ENCODE results near the gene VSTM2B.

The VSTM2B gene

DNA sequence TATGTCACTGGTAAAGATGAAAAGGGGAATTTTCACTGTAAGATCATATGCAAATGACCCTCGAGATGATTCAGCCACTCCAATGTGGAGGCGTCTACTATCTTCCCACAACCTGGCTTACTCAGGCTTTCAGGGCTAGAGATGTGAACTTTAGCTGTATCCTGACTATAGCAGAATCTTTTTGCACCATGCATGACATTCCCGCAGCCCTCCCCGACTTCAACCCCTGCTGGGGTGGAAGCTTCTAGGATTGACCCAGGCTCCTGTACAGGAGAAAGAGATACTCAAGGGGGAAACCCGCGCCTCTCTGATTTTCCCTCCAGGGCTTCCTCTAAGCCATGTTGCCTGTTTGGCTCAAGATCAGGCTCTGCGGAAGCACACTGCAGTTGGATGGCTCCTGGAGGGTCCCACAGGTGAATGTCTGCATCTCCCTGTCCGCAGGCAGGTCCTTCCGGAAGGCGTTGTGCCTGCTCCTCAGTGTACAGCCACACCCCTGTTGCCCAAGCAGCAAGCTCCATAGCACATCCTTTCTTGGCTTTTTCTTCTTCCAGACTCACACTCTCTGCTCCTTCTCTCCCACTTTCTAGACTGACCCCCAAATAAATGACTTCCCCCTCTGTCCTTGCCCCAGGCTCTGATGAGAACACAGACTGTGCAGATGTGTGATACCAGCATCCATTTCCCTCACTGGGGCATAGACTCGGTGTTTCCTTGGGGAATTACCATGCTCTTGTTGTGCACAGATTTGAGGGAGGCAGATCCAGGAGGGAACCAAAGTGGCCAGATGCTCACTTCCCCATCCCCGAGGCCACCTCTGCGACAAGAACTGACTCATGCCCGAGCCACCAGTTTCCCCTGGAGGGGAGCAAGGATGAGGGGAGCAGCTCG is 51.2 kb downstream of the VSTM2B start:
- no peak overlapping the region for H3K4me3 ChIP-seq (ENCODE audit: low read length)
- TF ChIP-seq, protein P1, sequence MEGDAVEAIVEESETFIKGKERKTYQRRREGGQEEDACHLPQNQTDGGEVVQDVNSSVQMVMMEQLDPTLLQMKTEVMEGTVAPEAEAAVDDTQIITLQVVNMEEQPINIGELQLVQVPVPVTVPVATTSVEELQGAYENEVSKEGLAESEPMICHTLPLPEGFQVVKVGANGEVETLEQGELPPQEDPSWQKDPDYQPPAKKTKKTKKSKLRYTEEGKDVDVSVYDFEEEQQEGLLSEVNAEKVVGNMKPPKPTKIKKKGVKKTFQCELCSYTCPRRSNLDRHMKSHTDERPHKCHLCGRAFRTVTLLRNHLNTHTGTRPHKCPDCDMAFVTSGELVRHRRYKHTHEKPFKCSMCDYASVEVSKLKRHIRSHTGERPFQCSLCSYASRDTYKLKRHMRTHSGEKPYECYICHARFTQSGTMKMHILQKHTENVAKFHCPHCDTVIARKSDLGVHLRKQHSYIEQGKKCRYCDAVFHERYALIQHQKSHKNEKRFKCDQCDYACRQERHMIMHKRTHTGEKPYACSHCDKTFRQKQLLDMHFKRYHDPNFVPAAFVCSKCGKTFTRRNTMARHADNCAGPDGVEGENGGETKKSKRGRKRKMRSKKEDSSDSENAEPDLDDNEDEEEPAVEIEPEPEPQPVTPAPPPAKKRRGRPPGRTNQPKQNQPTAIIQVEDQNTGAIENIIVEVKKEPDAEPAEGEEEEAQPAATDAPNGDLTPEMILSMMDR (conservative IDR thresholded peaks at IDR 0.05; ENCODE audit: low read depth, low read length) = no peak
- DNase-seq (ENCODE audit: low read depth) = no peak

DNA sequence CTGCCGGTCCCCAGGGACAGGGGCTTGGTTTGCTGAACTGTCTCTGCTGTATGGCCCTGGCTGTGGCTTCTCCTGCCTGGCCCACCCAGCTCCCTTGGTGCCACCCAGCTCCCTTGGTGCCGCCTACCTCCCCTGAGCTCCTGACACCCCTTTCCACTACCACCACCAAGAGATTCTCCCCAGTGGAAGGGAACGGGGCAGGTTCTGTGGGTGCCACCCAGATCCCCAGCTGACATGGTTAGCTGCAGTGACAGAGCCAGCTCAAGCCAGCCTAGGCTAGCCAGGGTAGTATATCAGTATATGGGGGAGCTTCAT is 51.8 kb downstream of the VSTM2B start:
- TF ChIP-seq, protein P1 (conservative IDR thresholded peaks at IDR 0.05; ENCODE audit: low read depth, low read length) = no peak
- DNase-seq (ENCODE audit: low read depth) = no peak

DNA sequence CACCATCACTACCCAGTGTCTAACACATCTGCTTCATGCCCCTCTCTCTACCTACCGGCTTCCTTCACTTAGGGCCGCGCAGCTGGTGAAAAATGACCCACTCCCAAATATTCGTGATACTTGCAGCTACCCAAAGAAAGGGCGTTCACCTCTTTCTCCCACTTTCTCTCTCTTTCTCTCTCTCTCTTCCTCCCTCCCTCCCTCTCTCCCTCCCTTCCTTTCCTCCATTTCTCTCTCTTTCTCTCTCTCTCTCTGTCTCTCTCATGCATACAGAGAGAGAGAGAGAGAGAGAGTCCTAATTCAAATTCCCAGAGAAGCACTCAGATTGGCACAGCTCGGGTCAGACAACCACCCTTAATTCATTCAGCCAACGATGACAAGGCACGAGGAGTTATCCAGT is 52.6 kb downstream of the VSTM2B start:
- TF ChIP-seq, protein P1 (conservative IDR thresholded peaks at IDR 0.05; ENCODE audit: low read depth, low read length) = no peak
- DNase-seq (ENCODE audit: low read depth) = no peak
- H3K4me3 ChIP-seq (ENCODE audit: low read length) = no peak overlapping the region

More for the DNA sequence above, 51.8 kb downstream of the VSTM2B start:
- H3K4me3 ChIP-seq (ENCODE audit: low read length) = no peak overlapping the region

DNA sequence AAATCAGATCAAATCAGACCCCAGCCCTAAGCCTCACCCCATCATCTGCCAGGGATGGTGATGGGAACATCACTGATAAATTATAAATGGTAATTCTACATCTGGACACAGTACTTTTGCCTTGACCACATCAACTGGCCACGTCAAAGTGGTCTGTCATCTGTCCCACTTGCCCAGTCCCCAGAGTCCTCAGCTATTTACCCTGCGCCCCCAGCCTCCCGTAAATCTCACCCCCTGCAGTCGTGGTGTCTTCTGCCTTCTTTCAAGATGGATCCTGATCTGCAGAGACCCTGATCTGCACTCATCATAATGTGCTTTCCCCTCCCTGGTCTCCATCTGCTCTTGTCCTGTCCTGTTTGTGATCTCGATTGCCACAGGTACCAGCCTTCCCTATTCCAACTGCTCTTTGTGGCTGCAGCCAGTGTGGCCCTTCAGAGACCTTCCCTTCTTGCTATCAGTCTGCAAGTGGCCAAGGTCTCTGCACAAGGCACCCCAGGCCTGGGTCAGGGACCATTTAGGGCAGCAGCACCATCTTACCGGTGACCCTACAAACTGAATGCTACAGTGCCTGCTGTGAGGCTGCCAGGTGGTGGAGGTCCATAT is 53.6 kb downstream of the VSTM2B start:
- TF ChIP-seq, protein P1 (conservative IDR thresholded peaks at IDR 0.05; ENCODE audit: low read depth, low read length) = no peak
- H3K4me3 ChIP-seq (ENCODE audit: low read length) = no peak overlapping the region
- DNase-seq (ENCODE audit: low read depth) = no peak

DNA sequence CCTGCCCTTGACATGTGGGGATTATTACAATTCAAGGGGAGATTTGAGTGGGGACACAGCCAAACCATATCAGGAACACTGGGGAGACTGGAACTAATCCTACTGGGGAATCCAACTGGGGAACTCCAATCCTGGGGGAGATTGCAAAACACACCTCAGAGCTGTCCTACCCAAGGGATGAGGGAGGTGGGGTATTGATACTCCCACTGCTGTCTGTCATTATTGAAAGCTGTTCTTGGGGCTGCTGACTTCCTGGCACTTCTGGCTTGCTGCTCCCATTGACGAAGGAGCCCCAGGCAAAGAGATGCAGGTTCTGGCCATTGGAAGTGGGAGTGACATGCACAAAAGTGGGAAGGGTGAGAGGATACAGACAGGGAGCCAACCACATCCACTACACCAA is 55.6 kb downstream of the VSTM2B start:
- TF ChIP-seq, protein P1 (conservative IDR thresholded peaks at IDR 0.05; ENCODE audit: low read depth, low read length) = no peak
- H3K4me3 ChIP-seq (ENCODE audit: low read length) = no peak overlapping the region
- no peak for DNase-seq (ENCODE audit: low read depth)

DNA sequence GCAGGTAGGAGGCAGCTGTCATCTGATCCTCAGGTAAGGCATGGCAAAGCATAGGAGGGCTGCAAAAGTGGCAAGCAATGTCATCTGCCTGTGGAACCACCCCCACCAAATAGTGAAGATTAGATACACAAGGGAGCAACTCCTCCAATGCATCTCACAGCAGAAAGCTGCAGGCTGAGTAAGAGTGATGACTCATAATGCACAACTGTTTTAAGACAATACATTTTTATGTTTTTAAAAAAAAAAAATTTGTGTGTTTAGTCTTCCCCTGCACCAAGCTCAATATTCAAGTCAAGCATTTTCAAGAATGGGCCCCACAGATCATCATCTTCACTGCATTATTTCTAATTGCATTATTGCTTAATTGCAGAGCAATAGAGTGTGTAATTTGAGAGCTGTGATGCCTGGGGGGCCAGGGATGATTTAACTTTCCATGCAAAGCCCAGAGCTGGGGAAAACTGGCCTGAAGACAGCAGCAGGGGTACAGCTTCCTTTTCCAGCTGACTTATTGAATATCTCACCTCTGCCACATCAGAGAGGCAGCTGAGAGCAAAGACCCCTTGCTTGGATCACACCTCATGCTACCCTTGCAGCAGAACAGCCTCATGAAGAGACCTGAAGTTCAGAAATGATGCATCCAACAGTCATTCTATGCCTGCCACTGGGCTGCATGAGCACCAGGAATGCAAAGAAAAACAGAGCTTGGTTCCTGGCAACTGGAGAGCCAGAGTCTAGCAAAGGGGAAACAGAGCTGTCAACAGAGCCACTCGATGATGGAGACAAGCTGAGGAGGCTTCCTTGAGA is 57.6 kb downstream of the VSTM2B start:
- TF ChIP-seq, protein P1 (conservative IDR thresholded peaks at IDR 0.05; ENCODE audit: low read depth, low read length) = no peak
- no peak for DNase-seq (ENCODE audit: low read depth)
- H3K4me3 ChIP-seq (ENCODE audit: low read length) = no peak overlapping the region
